Eye (tissue), 1 donor: ENCODE measurements around the gene RPL13.

ENCODE experiments used
- DNase-seq: peaks from one replicate; pipeline ENCODE4 v3.0.0-alpha.2; 2015

Gene RPL13

DNA sequence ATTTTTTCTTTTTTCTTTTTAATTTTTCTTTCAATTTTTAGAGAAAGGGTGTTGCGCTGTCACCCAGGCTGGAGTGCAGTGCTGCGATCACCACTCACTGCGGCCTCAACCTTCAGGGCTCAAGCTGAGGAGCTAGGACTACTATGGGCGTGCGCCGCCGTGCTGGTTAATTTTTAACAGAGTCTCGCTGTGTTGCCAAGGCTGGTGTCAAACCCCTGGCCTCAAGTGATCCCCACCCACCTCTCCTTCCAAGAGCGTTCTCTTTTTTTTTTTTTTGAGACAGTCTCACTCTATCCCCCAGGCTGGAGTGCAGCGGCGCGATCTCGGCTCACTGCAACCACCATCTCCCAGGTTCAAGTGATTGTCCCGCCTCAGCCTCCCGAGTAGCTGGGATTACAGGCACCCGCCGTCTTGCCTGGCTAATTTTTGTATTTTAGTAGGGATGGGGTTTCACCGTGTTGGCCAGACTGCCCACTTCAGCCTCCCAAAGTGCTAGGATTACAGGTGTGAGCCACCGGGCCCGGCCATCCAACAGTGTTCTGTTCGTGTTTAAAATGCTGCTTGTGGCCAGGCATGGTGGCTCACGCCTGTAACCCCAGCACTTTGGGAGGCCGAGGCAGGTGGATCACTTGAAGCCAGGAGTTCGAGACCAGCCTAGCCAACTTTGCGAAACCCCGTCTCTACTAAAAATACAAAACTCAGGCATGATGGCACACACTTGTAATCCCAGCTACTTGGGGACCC lies 14.5 kb upstream of the RPL13 start:
- no peak for DNase-seq

DNA sequence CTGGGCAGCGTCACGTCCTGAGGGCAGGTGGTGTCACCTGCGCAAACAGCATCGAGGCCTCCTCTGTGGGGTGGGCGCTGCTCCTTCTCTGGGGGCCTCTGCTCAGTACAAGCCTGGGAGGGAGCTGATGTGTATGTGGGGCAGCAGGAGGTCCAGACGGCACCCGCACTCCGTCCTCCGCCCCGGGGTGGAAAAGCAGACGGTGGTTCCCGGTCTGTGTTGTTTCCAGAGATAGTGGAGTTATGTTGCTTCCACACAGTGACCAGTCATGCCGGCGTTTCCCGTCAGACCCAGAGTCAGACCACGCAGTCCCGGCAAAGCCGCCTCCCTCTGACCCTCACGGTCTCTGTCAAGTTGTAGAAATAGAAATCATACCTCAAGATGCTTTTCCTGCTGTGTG lies 13.7 kb upstream of the RPL13 start:
- DNase-seq: no peak

DNA sequence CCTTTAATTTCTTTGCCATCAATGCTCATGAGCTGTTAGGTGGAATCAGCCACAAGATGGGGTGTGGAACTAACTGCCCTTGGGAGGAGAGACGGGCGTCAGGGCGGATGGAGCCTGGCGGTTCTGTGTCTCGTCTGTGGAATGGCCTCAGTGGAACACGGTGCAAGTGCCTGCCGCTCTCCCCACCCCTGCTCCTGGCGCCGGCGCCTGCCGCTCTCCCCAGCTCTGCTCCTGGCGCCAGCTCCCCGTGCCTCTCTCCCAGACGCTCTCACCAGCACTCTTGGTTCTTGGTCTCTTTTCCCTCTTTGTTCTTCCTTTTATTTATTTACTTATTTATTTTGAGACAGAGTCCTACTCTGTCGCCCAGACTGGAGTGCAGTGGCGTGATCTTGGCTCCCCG lies 13.2 kb upstream of the RPL13 start:
- DNase-seq: no peak

DNA sequence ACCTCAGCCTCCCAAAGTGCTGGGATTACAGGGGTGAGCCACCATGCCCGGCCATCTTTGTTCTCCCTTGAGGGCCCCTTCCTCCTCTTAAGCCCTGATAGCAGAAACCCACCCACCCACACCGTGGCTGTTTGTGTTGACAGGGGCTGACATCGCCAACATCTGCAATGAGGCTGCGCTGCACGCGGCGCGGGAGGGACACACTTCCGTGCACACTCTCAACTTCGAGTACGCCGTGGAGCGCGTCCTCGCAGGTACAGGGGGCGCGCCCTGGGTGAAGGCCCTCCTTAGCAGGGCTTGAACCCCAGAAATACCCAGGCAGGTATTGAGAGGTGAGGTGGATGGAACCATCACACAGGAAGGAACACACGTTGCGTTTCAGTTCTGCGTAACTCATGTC lies 12.6 kb upstream of the RPL13 start:
- no peak for DNase-seq

DNA sequence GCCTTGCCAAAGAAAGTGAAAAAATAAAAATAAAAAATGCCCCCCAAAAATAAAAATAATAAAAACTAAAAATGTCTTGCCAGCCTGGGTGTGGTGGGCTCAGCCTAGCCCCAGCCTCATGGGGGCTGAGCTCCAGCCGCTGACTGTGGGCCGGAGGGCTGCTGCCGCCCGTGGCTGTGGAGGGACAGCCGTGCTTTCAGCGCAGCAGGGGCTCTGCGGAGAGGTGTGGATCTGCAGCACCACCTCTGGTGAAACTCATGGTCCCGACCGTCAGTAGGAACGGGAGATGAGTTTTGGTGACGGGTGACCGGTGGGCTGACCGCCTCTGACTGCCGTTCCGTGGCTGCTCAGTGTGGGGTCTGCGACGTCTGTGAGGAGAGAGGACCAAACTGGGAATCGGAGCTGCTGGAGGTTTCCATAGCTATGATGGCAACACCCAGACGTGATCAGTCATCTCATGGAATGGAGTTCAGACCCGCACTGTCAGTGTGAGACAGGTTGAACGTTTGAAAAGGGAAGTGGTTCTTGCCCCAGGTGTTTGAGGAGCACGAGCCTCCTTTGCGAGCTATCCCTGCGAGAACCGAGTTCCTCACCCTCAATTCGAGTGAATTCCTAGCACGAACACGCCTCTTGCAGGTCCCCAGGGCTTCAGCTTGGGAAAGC lies 12.0 kb upstream of the RPL13 start:
- DNase-seq: no peak

DNA sequence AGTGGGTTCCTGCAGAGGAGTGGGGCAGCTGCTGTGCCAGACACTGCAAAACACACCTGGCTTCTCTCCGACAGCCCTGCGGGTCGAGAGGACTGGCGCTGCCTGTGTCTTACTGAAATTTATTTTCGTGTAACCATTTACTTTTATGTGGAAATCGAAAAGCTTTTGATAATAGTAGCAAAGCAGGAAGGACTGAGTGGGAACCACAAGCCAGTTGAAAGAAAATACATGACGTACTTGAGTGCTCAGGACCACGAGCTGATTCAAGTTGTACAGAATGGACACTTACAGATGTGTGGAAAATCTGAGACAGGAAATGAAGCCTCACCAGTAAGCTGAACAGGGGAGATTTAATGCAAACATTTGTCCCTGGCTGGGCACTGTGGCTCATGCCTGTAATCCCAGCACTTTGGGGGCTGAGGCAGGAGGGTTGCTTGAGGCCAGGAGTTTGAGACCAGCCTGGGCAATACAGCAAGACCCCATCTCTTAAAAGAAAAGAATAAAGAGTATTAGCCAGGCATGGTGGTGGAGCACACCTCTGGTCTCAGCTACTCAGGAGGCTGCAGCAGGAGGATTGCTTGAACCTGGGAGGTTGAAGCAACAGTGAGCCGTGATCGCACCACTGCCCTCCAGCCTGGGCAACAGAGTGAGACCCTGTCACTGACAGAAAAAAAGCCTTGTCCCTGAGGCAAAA lies 11.3 kb upstream of the RPL13 start:
- DNase-seq: no peak

DNA sequence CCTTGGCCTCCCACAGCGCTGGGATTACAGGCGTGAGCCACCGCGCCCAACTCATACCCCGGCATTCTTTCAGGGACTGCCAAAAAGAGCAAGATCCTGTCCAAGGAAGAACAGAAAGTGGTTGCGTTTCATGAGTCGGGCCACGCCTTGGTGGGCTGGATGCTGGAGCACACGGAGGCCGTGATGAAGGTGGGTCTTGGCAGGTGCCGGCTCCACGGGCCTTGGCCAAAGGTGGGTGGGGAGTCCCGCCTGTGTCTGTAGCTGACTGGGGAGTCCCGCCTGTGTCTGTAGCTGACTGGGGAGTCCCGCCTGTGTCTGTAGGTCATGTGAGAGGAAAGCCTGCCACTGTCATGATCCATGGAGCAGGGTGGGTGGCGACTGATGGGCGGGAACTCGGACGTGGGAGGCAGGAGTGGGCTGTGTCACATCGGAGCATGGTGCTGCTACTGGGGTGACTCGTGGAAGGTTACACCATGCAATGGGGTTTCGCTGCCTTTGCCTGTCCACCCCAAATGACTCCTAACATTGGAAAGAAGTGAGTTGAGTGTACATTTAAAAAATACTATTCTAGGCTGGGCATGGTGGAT lies 10.0 kb upstream of the RPL13 start:
- no peak for DNase-seq

DNA sequence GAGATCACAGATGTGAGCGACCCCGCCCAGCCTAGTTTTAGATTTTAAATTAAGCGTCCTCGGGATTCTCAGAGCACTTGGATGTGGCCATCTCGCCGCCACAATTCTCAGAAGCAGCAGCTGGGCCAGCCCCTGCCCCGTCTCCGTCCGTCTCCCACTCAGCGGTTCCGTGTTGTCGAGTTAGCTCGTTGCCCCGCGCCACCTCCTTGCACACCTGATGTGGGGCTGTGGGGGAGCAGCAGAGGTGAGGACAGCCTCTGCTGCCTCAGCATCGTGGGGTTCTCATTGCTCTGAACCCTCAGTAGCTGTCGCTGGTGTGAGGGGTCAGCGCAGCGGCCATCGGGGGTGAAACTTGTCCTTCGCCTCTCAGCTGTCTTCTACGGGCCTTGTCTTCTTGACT lies 8.2 kb upstream of the RPL13 start:
- DNase-seq: no peak

DNA sequence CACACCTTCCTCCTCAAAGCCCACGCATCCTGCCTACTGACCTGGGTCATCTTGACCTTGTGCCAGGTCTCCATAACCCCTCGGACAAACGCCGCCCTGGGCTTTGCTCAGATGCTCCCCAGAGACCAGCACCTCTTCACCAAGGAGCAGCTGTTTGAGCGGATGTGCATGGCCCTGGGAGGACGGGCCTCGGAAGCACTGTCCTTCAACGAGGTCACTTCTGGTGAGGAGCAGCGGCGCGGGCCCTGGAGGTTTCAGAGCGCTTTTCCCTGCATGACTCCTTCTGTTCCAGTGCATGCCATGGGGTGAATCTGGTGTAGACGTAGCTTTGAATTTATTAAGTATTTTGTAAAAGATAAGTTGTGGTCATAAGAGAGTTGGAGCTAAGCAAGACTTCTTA lies 7.6 kb upstream of the RPL13 start:
- no peak for DNase-seq

DNA sequence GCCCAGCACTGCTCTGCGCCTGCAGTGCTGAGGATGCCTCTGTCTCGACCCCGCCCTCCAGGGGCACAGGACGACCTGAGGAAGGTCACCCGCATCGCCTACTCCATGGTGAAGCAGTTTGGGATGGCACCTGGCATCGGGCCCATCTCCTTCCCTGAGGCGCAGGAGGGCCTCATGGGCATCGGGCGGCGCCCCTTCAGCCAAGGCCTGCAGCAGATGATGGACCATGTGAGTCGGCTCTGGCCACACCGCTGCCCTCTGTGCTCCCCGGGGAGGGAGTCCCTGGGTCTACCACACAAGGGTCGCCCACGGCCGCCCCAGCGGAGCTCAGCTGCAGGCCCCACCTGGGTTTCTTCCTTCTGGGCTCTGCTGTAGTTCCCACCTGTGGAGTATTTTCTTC lies 6.7 kb upstream of the RPL13 start:
- DNase-seq: no peak

DNA sequence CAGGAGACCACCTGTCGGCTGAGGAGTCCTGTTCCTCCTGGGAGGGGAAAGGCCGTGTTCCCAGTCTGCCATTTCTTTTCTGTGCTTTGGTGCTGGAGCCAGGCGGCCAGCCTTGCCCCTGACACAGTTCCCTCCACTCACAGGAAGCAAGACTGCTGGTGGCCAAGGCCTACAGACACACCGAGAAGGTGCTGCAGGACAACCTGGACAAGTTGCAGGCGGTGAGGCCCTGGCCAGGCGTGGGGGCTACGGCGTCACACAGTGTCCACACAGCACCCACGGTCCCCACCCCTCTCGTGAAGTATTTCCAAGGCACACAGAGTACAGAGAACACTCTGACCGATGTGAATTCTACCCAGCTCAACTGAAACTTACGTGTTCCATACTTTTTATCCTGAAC lies 6.1 kb upstream of the RPL13 start:
- DNase-seq: no peak

DNA sequence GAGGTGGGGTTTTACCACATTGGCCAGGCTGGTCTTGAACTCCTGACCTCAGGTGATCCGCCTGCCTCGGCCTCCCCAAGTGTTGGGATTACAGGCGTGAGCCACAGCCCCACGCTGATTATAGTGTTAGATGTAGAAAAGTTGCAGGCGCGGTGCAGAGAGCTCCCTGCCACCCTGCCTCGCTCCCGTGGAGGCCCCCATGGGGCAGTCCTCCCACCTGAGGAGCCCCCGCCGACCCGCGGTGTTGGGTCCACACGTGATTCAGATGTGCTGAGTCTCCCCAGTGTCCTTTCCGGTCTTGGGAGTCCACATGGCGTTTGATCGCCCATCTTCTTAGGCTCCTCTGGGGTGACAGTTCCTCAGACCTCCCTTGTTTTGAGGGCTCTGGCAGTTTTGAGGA lies 5.2 kb upstream of the RPL13 start:
- no peak for DNase-seq

DNA sequence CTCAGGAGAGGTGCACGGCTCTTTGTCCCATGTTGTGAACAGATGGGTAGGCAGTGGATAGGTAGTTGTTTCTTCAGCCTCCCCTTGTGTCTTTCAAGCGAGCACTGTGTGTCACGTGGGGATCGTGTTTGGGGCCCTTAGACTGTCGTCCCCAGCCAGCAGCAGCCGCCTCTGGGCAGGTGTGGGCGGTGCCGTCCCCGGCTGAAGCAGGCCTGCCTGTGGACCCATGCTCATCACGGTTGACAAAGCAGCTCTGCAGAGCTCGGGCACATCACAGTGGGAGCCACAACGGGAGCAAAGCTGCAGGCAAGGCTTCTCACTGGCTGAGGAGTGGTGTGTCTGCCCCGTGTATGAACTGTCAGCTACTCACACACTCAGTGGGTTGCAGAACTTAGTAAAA lies 4.7 kb upstream of the RPL13 start:
- no peak for DNase-seq

DNA sequence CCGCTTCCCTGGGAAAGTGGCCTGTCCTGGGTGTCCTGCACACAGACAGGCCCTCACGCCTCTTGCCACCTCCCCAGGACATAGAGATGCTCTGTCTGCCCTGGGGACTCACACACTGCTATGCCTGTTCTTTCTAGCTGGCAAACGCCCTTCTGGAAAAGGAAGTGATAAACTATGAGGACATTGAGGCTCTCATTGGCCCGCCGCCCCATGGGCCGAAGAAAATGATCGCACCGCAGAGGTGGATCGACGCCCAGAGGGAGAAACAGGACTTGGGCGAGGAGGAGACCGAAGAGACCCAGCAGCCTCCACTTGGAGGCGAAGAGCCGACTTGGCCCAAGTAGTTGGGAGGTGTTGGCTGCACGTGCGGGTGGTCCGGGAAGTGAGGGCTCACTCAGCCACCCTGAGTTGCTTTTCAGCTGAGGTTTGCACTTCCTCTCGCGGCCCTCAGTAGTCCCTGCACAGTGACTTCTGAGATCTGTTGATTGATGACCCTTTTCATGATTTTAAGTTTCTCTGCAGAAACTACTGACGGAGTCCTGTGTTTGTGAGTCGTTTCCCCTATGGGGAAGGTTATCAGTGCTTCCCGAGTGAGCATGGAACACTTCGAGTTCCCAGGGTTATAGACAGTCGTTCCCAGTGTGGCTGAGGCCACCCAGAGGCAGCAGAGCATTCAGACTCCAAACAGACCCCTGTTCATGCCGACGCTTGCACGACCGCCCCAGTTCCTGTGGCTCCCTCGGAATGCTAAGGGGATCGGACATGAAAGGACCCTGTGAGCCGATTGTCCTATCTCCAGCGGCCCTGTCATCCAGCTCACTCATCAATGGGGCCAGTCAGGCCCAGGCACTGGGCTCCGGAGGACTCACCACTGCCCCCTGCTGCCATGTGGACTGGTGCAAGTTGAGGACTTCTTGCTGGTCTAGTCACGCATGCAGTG lies 3.5 kb upstream of the RPL13 start:
- peak; percentile 91 for DNase-seq

DNA sequence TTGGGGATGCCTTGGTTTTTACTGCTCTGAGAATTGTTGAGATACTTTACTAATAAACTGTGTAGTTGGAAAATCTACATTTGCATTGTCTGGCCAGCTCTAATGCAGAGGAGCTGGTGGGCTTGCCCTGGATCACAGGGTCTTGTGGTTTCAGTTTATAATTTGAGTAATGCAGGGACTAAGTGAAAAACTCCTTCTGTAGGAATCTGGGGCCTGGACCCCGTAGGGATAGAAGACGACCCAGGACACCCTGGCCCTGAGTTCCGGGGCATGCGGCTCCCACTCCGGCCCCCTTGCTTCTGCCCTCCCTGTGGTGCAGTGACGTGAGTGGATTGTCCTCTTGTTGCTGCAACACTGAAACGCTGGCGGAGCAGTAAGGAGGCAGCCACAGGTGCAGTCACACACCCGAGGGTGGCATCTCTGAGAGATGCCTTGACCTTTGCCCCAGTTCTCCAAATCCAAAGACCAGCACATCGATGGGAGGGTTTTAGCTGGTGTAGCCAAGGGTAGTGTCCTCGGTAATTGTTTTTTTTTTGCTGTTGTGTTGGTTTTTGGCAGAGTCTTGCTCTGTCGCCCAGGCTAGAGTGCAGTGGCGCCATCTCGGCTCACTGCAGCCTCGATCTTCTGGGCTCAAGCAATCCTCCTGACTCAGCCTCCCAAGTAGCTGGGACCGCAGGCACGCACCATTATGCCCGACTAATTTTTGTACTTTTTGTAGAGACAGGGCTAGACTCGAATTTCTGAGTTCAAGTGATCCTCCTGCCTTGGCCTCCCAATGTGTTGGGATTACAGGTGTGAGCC lies 2.6 kb upstream of the RPL13 start:
- DNase-seq: no peak

DNA sequence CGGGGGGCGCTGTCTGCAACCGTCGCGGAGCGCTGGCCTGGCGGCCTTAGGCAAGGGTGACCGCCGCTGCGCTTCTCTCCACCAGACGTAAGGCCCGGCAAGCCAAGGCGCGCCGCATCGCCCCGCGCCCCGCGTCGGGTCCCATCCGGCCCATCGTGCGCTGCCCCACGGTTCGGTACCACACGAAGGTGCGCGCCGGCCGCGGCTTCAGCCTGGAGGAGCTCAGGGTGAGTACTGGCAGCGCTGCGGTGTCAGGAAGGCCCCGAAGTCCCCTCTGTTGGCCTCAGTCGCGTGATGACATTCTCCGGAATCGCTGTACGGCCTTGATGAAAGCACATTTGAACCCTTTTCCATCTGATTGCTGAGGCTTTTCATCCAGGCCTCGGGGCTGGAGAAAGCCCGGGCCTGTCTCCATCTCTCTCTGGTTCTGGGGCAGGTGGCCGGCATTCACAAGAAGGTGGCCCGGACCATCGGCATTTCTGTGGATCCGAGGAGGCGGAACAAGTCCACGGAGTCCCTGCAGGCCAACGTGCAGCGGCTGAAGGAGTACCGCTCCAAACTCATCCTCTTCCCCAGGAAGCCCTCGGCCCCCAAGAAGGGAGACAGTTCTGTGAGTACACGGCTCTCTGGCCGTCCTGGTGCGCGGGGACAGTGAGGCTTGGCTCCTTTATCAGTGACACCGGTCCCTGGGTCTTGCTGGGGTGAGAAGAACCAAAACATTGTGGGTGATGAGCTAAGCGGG lies 831 bp downstream of the RPL13 start:
- DNase-seq: peak; percentile 71

DNA sequence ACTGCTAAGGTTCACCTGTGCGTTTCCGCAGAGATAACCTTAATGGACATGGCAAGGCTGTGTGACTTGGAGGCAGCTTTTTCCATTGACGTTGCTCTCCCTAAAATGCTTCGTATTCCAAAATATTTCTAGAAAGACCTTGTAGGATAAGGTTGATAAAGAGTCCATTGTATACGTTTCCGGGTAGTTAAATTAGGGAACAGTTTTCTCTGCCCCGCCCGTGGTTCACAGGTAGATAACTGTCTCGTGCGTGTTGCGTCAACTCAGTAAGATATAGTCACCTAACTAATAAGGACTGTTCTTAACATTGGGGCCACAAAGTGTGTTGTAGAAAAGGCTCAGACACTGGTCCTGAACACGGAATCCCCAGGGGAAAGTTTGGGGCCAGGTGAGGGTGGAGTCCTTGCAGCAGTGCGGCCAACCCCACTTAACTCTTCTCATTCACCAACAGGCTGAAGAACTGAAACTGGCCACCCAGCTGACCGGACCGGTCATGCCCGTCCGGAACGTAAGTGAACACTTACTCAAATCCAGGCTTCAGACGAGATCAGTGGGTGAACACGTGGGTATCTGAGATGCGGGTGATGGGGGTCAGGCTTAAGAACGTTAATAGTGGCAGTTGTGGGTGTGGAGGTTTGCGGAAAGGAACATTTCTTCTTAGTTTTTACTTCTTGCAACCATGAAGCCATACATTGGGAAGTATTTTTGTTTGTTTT lies 1.6 kb downstream of the RPL13 start:
- DNase-seq: no peak

DNA sequence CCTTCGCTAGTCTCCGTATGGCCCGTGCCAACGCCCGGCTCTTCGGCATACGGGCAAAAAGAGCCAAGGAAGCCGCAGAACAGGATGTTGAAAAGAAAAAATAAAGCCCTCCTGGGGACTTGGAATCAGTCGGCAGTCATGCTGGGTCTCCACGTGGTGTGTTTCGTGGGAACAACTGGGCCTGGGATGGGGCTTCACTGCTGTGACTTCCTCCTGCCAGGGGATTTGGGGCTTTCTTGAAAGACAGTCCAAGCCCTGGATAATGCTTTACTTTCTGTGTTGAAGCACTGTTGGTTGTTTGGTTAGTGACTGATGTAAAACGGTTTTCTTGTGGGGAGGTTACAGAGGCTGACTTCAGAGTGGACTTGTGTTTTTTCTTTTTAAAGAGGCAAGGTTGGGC lies 2.5 kb downstream of the RPL13 start:
- no peak for DNase-seq

DNA sequence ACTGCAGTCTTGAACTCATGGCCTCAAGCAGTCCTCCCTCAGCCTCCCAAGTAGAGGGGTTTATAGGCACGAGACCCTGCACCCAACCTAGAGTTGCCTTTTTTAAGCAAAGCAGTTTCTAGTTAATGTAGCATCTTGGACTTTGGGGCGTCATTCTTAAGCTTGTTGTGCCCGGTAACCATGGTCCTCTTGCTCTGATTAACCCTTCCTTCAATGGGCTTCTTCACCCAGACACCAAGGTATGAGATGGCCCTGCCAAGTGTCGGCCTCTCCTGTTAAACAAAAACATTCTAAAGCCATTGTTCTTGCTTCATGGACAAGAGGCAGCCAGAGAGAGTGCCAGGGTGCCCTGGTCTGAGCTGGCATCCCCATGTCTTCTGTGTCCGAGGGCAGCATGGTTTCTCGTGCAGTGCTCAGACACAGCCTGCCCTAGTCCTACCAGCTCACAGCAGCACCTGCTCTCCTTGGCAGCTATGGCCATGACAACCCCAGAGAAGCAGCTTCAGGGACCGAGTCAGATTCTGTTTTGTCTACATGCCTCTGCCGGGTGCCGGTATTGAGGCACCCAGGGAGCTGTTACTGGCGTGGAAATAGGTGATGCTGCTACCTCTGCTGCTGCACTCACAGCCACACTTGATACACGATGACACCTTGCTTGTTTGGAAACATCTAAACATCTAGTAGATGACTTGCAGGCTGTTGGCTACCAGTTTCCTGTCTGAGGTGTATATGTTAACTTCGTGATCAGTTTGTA lies 3.3 kb downstream of the RPL13 start:
- no peak for DNase-seq
